HFF-Myc (cell line): ENCODE data around the gene MCM9.

Experiments
- DNase-seq: peaks from one replicate; pipeline ENCODE4 v3.0.0-alpha.2; 2011; ENCODE audit warnings: low read depth; ENCODE audit errors: extremely low read depth
- H3K4me3 ChIP-seq: replicated peaks from 2 replicates; pipeline ENCODE4 v1.5.1; 2011; ENCODE audit warnings: low read depth, mild to moderate bottlenecking, control low read depth, low read length
- CTCF ChIP-seq: IDR thresholded peaks from 2 replicates; pipeline ENCODE4 v1.5.1; 2012; ENCODE audit warnings: mild to moderate bottlenecking, low read depth, low read length, control low read depth; ENCODE audit errors: missing control alignments

The MCM9 gene

GRCh38 chr6:118853408-118853807 is 81.6 kb downstream of the MCM9 start:
- no peak for DNase-seq
- TF ChIP-seq CTCF: no peak
- H3K4me3 ChIP-seq: no peak overlapping the region

GRCh38 chr6:118844915-118845314 is 90.0 kb downstream of the MCM9 start:
- no peak overlapping the region for H3K4me3 ChIP-seq
- DNase-seq: no peak
- no peak for TF ChIP-seq CTCF

GRCh38 chr6:118843685-118844390 is 91.1 kb downstream of the MCM9 start:
- DNase-seq: no peak
- no peak overlapping the region for H3K4me3 ChIP-seq
- no peak for TF ChIP-seq CTCF

GRCh38 chr6:118830691-118831090 is 104.3 kb downstream of the MCM9 start:
- DNase-seq: no peak
- no peak overlapping the region for H3K4me3 ChIP-seq
- no peak for TF ChIP-seq CTCF

- no peak overlapping the region for H3K4me3 ChIP-seq
- DNase-seq: no peak
- TF ChIP-seq CTCF: no peak
Observed at GRCh38 chr6:118829817-118830478, 105.0 kb downstream of the MCM9 start.

GRCh38 chr6:118826096-118826495 is 108.9 kb downstream of the MCM9 start:
- DNase-seq: no peak
- TF ChIP-seq CTCF: no peak
- H3K4me3 ChIP-seq: no peak overlapping the region
